GM23338 (cell line): Measurements from ENCODE around the gene ZMYND12. TPM values are rescaled to one million over a fixed set of nuclear protein-coding genes. Genes with fewer than 3 reads are reported as not detected.
A peak's percentile ranks its signal among the peaks of the same experiment; 100 is the strongest.

Experiments used
- ATAC-seq: fragments of 200-7000 bp; cut with Tn5 transposase; 3 replicates; pipeline ENCODE4 v1.9.1; 2020
- DNase-seq: peaks from one replicate; pipeline ENCODE4 v3.0.0-alpha.2; 2015; ENCODE audit warnings: low spot score
- H2AFZ ChIP-seq: fragments of 200-600 bp; sonication (generic); 2 replicates; pipeline ENCODE4 v1.8.0; 2016; ENCODE audit warnings: antibody characterized with exemption, mild to moderate bottlenecking, moderate library complexity
- H3F3A ChIP-seq: fragments of 200-600 bp; sonication (generic); replicated peaks from 2 replicates; pipeline ENCODE4 v1.8.0; 2017; ENCODE audit warnings: antibody characterized with exemption, mixed run types, low read depth
- H3K27ac ChIP-seq: fragments of 200-600 bp; sonication (generic); 2 replicates; pipeline ENCODE4 v1.6.1; 2016; ENCODE audit warnings: low read depth
- H3K27me3 ChIP-seq: fragments of 200-600 bp; sonication (generic); 2 replicates; pipeline ENCODE4 v1.8.0; 2016; ENCODE audit warnings: mild to moderate bottlenecking, mixed run types, moderate library complexity; ENCODE audit not compliant: insufficient read depth
- H3K36me3 ChIP-seq: fragments of 200-600 bp; sonication (generic); 2 replicates; pipeline ENCODE4 v1.8.0; 2016; ENCODE audit warnings: mild to moderate bottlenecking; ENCODE audit not compliant: insufficient read depth
- H3K4me1 ChIP-seq: fragments of 200-600 bp; sonication (generic); 2 replicates; pipeline ENCODE4 v1.8.0; 2016; ENCODE audit warnings: mild to moderate bottlenecking, moderate library complexity; ENCODE audit not compliant: insufficient read depth
- H3K4me2 ChIP-seq: fragments of 200-600 bp; sonication (generic); 2 replicates; pipeline ENCODE4 v1.7.1; 2017; ENCODE audit warnings: mixed run types
- H3K4me3 ChIP-seq: fragments of 200-600 bp; sonication (generic); 2 replicates; pipeline ENCODE4 v1.6.1; 2016; ENCODE audit warnings: mixed run types
- H3K79me2 ChIP-seq: fragments of 200-600 bp; sonication (generic); replicated peaks from 2 replicates; pipeline ENCODE4 v1.8.0; 2017; ENCODE audit warnings: mild to moderate bottlenecking; ENCODE audit not compliant: insufficient read depth
- H3K9me2 ChIP-seq: fragments of 200-600 bp; sonication (generic); 2 replicates; pipeline ENCODE4 v1.8.0; 2017; ENCODE audit not compliant: insufficient read depth
- H4K20me1 ChIP-seq: fragments of 200-600 bp; sonication (generic); replicated peaks from 2 replicates; pipeline ENCODE4 v1.8.0; 2017; ENCODE audit warnings: mild to moderate bottlenecking; ENCODE audit not compliant: insufficient read depth
- H3K27ac Mint-ChIP-seq: 2 replicates; pipeline ENCODE4 v1.8.0; 2020; ENCODE audit warnings: inconsistent platforms, mild to moderate bottlenecking, moderate library complexity, mixed read lengths
- H3K27me3 Mint-ChIP-seq: 3 replicates; pipeline ENCODE4 v1.8.0; 2022; ENCODE audit warnings: low read depth, mild to moderate bottlenecking, moderate library complexity, mixed read lengths, inconsistent platforms; ENCODE audit not compliant: insufficient read depth, poor library complexity
- H3K36me3 Mint-ChIP-seq: 3 replicates; pipeline ENCODE4 v1.8.0; 2021; ENCODE audit warnings: low read depth, mild to moderate bottlenecking, inconsistent platforms, moderate library complexity, mixed read lengths
- H3K4me1 Mint-ChIP-seq: 3 replicates; pipeline ENCODE4 v1.8.0; 2020; ENCODE audit warnings: mild to moderate bottlenecking, inconsistent platforms, mixed read lengths
- H3K4me3 Mint-ChIP-seq: 3 replicates; pipeline ENCODE4 v1.8.0; 2021; ENCODE audit warnings: moderate library complexity, mild to moderate bottlenecking, inconsistent platforms, mixed read lengths
- H3K9me3 Mint-ChIP-seq: 3 replicates; pipeline ENCODE4 v1.8.0; 2020; ENCODE audit warnings: moderate library complexity, mild to moderate bottlenecking, inconsistent platforms, mixed read lengths
- CREB1 ChIP-seq: fragments of 250-450 bp; sonication (Bioruptor Pico); IDR thresholded peaks from 2 replicates; pipeline ENCODE4 v1.5.0; 2020; ENCODE audit warnings: low read depth, mild to moderate bottlenecking, moderate library complexity
- EZH2 ChIP-seq: fragments of 200-600 bp; sonication (generic); IDR thresholded peaks from one replicate; pipeline ENCODE4 v1.8.0; 2017; ENCODE audit warnings: antibody characterized with exemption, mild to moderate bottlenecking, low read depth; ENCODE audit not compliant: unreplicated experiment
- NANOG ChIP-seq: IDR thresholded peaks from 2 replicates; pipeline ENCODE4 v1.6.1; 2016; ENCODE audit warnings: antibody characterized with exemption, borderline replicate concordance
- POLR2AphosphoS5 ChIP-seq: IDR thresholded peaks from 2 replicates; pipeline ENCODE4 v1.6.1; 2016; ENCODE audit warnings: antibody characterized with exemption, low read depth
- REST ChIP-seq: IDR thresholded peaks from one replicate; pipeline ENCODE4 v1.6.1; 2018; ENCODE audit warnings: antibody characterized with exemption; ENCODE audit not compliant: unreplicated experiment
- STAT1 ChIP-seq: IDR thresholded peaks from one replicate; pipeline ENCODE4 v1.6.1; 2016; ENCODE audit warnings: antibody characterized with exemption; ENCODE audit not compliant: unreplicated experiment
- ZNF331 ChIP-seq: fragments of 250-450 bp; sonication (Bioruptor Pico); IDR thresholded peaks from 2 replicates; pipeline ENCODE4 v1.5.0; 2020; ENCODE audit warnings: low read depth, mild to moderate bottlenecking, moderate library complexity
- polyA plus RNA-seq: library from polyadenylated mRNA; unstranded; fragments of >200 nt; fragmentation: Nextera tagmentation; extraction: Ambion mirVana; gene quantifications from 2 replicates; pipeline ENCODE4 v1.2.1, GENCODE V29; 2016
- total RNA-seq: library from RNA; depleted of rRNA; stranded (reverse); fragments of >200 nt; shearing (Covaris generic); gene quantifications from 2 replicates; pipeline ENCODE4 v1.2.3, GENCODE V29; 2014
- TF ChIP-seq, protein P1 (sequence below): fragments of 250-450 bp; sonication (Bioruptor Pico); IDR thresholded peaks from 2 replicates; pipeline ENCODE4 v1.5.0; 2020; ENCODE audit warnings: mild to moderate bottlenecking, moderate library complexity

The ZMYND12 gene
- total and polyA plus RNA-seq, 2 experiments from 2014 or later = 0.16 to 0.63 TPM

DNA sequence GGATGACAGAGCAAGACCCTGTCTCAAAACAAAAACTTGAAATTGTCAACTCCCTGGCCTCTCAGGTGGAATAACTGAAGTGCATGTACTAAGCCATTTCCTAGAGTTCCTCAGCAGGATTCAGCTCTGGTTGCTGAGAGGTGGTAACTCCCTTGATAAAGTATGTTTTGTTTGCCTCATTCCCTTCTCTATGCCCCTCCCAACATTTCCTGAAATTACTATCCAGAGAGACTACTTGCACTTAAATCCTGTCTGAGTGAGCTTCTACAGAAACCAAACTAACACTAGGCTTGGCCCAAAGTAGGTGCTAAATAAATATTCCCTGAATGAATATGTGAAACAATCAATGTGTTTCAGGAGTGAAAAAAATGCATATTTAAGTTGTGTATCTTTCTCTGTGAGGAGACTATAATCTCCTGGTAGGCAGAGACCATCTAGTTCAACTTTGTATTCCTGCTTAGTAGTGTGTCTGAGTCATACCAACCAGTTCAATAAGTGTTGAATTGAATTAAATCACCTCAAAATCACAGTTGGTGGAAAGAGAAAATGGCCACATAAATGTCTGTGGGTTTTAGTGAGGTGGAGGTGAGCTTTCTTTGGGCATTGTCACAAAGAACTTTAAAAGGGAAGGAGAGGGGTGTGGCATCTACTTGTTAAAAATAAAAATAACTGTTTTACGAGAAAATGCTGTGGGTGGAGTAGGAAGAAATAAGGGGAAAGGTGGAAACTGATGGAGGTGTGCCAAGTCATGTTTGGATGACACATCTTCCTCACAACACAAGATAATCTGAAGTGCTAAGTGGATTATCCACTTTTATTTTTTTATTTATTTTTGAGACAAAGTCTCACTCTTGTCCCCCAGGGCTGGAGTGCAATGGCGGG lies 62.6 kb downstream of the ZMYND12 start:
- Histone ChIP-seq H3K27ac (no peak overlapping the region), H3K36me3 (no peaks in the 10 kb centered on the region), H3K27me3 (no peaks in the 10 kb centered on the region), H3K79me2 (no peaks in the 10 kb centered on the region), H3K9me2 (no peaks in the 10 kb centered on the region), H3K4me3 (no peak overlapping the region), H3K4me1 (no peaks in the 10 kb centered on the region), H4K20me1 (no peaks in the 10 kb centered on the region), H3K4me2 (no peak overlapping the region), H2AFZ (no peak overlapping the region), H3F3A (no peaks in the 10 kb centered on the region)
- ATAC-seq = no peak
- H3K27me3 Mint-ChIP-seq = no peaks in the 10 kb centered on the region
- no peak overlapping the region for H3K4me3 Mint-ChIP-seq
- DNase-seq = no peak
- H3K4me1 Mint-ChIP-seq = no peaks in the 10 kb centered on the region
- TF ChIP-seq NANOG (no peak), CREB1 (CRISPR knock-in tag) (no peak), POLR2AphosphoS5 (no peak), EZH2 (no peak), STAT1 (no peak), ZNF331 (CRISPR knock-in tag) (no peak), REST (no peak)
- TF ChIP-seq, protein P1, sequence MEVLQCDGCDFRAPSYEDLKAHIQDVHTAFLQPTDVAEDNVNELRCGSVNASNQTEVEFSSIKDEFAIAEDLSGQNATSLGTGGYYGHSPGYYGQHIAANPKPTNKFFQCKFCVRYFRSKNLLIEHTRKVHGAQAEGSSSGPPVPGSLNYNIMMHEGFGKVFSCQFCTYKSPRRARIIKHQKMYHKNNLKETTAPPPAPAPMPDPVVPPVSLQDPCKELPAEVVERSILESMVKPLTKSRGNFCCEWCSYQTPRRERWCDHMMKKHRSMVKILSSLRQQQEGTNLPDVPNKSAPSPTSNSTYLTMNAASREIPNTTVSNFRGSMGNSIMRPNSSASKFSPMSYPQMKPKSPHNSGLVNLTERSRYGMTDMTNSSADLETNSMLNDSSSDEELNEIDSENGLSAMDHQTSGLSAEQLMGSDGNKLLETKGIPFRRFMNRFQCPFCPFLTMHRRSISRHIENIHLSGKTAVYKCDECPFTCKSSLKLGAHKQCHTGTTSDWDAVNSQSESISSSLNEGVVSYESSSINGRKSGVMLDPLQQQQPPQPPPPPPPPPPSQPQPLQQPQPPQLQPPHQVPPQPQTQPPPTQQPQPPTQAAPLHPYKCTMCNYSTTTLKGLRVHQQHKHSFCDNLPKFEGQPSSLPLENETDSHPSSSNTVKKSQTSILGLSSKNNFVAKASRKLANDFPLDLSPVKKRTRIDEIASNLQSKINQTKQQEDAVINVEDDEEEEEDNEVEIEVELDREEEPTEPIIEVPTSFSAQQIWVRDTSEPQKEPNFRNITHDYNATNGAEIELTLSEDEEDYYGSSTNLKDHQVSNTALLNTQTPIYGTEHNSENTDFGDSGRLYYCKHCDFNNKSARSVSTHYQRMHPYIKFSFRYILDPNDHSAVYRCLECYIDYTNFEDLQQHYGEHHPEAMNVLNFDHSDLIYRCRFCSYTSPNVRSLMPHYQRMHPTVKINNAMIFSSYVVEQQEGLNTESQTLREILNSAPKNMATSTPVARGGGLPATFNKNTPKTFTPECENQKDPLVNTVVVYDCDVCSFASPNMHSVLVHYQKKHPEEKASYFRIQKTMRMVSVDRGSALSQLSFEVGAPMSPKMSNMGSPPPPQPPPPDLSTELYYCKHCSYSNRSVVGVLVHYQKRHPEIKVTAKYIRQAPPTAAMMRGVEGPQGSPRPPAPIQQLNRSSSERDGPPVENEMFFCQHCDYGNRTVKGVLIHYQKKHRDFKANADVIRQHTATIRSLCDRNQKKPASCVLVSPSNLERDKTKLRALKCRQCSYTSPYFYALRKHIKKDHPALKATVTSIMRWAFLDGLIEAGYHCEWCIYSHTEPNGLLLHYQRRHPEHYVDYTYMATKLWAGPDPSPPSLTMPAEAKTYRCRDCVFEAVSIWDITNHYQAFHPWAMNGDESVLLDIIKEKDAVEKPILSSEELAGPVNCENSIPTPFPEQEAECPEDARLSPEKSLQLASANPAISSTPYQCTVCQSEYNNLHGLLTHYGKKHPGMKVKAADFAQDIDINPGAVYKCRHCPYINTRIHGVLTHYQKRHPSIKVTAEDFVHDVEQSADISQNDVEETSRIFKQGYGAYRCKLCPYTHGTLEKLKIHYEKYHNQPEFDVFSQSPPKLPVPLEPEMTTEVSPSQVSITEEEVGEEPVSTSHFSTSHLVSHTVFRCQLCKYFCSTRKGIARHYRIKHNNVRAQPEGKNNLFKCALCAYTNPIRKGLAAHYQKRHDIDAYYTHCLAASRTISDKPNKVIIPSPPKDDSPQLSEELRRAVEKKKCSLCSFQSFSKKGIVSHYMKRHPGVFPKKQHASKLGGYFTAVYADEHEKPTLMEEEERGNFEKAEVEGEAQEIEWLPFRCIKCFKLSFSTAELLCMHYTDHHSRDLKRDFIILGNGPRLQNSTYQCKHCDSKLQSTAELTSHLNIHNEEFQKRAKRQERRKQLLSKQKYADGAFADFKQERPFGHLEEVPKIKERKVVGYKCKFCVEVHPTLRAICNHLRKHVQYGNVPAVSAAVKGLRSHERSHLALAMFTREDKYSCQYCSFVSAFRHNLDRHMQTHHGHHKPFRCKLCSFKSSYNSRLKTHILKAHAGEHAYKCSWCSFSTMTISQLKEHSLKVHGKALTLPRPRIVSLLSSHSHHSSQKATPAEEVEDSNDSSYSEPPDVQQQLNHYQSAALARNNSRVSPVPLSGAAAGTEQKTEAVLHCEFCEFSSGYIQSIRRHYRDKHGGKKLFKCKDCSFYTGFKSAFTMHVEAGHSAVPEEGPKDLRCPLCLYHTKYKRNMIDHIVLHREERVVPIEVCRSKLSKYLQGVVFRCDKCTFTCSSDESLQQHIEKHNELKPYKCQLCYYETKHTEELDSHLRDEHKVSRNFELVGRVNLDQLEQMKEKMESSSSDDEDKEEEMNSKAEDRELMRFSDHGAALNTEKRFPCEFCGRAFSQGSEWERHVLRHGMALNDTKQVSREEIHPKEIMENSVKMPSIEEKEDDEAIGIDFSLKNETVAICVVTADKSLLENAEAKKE (CRISPR knock-in tag) = no peak
- no peaks in the 10 kb centered on the region for H3K36me3 Mint-ChIP-seq
- H3K9me3 Mint-ChIP-seq = no peaks in the 10 kb centered on the region
- peak overlapping the region; percentile 26; the same call in 1 of the 2 replicates for H3K27ac Mint-ChIP-seq
